ENCODE data around the gene UNC93A.
"Not testable (repeated sequence)": the region's sequence is repeated elsewhere in the genome, so short reads cannot be mapped to it uniquely, and the experiment has no call there.

Gene UNC93A

GRCh38 chr6:167311286-167311685 is 20.2 kb downstream of the UNC93A start:
- no peak for DNase-seq (ENCODE audit: low read depth)
- no peak for TF ChIP-seq CTCF (IDR thresholded peaks at IDR 0.05; ENCODE audit: low read length, missing control alignments)
- H3K4me3 ChIP-seq (replicated peaks; ENCODE audit: low read depth, low read length) = no peak overlapping the region

GRCh38 chr6:167311691-167312090 is 20.6 kb downstream of the UNC93A start:
- not testable (repeated sequence) for DNase-seq (ENCODE audit: low read depth); H3K4me3 ChIP-seq (replicated peaks; ENCODE audit: low read depth, low read length)

GRCh38 chr6:167314180-167314821 is 23.2 kb downstream of the UNC93A start:
- no peak for DNase-seq (ENCODE audit: low read depth)

GRCh38 chr6:167317172-167317571 is 26.1 kb downstream of the UNC93A start:
- TF ChIP-seq CTCF (IDR thresholded peaks at IDR 0.05; ENCODE audit: low read length, missing control alignments) = no peak
- no peak for DNase-seq (ENCODE audit: low read depth)
- no peak overlapping the region for H3K4me3 ChIP-seq (replicated peaks; ENCODE audit: low read depth, low read length)

More at GRCh38 chr6:167314180-167314821, 23.2 kb downstream of the UNC93A start:
- no peak for TF ChIP-seq CTCF (IDR thresholded peaks at IDR 0.05; ENCODE audit: low read length, missing control alignments)
- H3K4me3 ChIP-seq (replicated peaks; ENCODE audit: low read depth, low read length) = no peak overlapping the region

GRCh38 chr6:167318354-167318753 is 27.2 kb downstream of the UNC93A start:
- H3K4me3 ChIP-seq (replicated peaks; ENCODE audit: low read depth, low read length); DNase-seq (ENCODE audit: low read depth): not testable (repeated sequence)

GRCh38 chr6:167318856-167319255 is 27.7 kb downstream of the UNC93A start:
- H3K4me3 ChIP-seq (replicated peaks; ENCODE audit: low read depth, low read length); DNase-seq (ENCODE audit: low read depth): not testable (repeated sequence)

GRCh38 chr6:167319856-167320753 is 29.0 kb downstream of the UNC93A start:
- not testable (repeated sequence) for DNase-seq (ENCODE audit: low read depth); H3K4me3 ChIP-seq (replicated peaks; ENCODE audit: low read depth, low read length)

- not testable (repeated sequence) for DNase-seq (ENCODE audit: low read depth); H3K4me3 ChIP-seq (replicated peaks; ENCODE audit: low read depth, low read length)
Observed at GRCh38 chr6:167320754-167321056, 29.6 kb downstream of the UNC93A start.

- DNase-seq (ENCODE audit: low read depth); H3K4me3 ChIP-seq (replicated peaks; ENCODE audit: low read depth, low read length): not testable (repeated sequence)
Observed at GRCh38 chr6:167321185-167321584, 30.1 kb downstream of the UNC93A start.

GRCh38 chr6:167323111-167323510 is 32.0 kb downstream of the UNC93A start:
- no peak for DNase-seq (ENCODE audit: low read depth)
- no peak for TF ChIP-seq CTCF (IDR thresholded peaks at IDR 0.05; ENCODE audit: low read length, missing control alignments)
- no peak overlapping the region for H3K4me3 ChIP-seq (replicated peaks; ENCODE audit: low read depth, low read length)
